ENCODE results near the gene SPATA31D1.
"Not testable (repeated sequence)": the region's sequence is repeated elsewhere in the genome, so short reads cannot be mapped to it uniquely, and the experiment has no call there.

SPATA31D1 gene

GRCh38 chr9:81988472-81988871 is at the start of gene SPATA31D1:
TSS of gene SPATA31D1 (plus strand) at chr9:81988772. CDS start at chr9:81988819, 47 bp downstream.
- DNase-seq, result not testable (repeated sequence)

- DNase-seq, result not testable (repeated sequence)
These were observed 45.2 kb upstream of the SPATA31D1 start, which contains the start of gene SPATA31D3 for GRCh38 chr9:81943393-81943792. TSS of gene SPATA31D3 (plus strand) at chr9:81943500. CDS start at chr9:81943586, 86 bp downstream.

- DNase-seq, result not testable (repeated sequence)
These were observed 39.9 kb upstream of the SPATA31D1 start for GRCh38 chr9:81948650-81949049.

- DNase-seq, result no peak
These were observed 35.5 kb upstream of the SPATA31D1 start for GRCh38 chr9:81953096-81953495.

GRCh38 chr9:81955625-81956024 is 32.9 kb upstream of the SPATA31D1 start:
- DNase-seq, result no peak

GRCh38 chr9:81964218-81965171 is 24.1 kb upstream of the SPATA31D1 start:
- DNase-seq, result no peak

- no peak for DNase-seq
These were observed 20.5 kb upstream of the SPATA31D1 start for GRCh38 chr9:81968026-81968425.

- no peak for DNase-seq
These were observed 18.6 kb upstream of the SPATA31D1 start for GRCh38 chr9:81969971-81970370.

GRCh38 chr9:81971727-81972126 is 16.8 kb upstream of the SPATA31D1 start:
- DNase-seq, result no peak

GRCh38 chr9:81974764-81975163 is 13.8 kb upstream of the SPATA31D1 start:
- no peak for DNase-seq

GRCh38 chr9:81976351-81976750 is 12.2 kb upstream of the SPATA31D1 start:
- no peak for DNase-seq

- no peak for DNase-seq
These were observed 9.4 kb upstream of the SPATA31D1 start for GRCh38 chr9:81979196-81979595.

- no peak for DNase-seq
These were observed 8.0 kb upstream of the SPATA31D1 start for GRCh38 chr9:81980568-81980967.

- no peak for DNase-seq
These were observed 6.7 kb upstream of the SPATA31D1 start for GRCh38 chr9:81981883-81982282.

- no peak for DNase-seq
These were observed 3.6 kb upstream of the SPATA31D1 start for GRCh38 chr9:81984928-81985327.

- no peak for DNase-seq
These were observed 2.5 kb upstream of the SPATA31D1 start for GRCh38 chr9:81986051-81986450.

- no peak for DNase-seq
These were observed 1.1 kb downstream of the SPATA31D1 start for GRCh38 chr9:81989700-81990099.

GRCh38 chr9:81993656-81994055 is 5.1 kb downstream of the SPATA31D1 start:
- DNase-seq, result no peak

GRCh38 chr9:81999806-82000205 is 11.2 kb downstream of the SPATA31D1 start:
- DNase-seq, result no peak

GRCh38 chr9:82010711-82011110 is 22.1 kb downstream of the SPATA31D1 start:
- no peak for DNase-seq

- DNase-seq, result no peak
These were observed 22.6 kb downstream of the SPATA31D1 start for GRCh38 chr9:82011133-82011532.

- DNase-seq, result no peak
These were observed 23.7 kb downstream of the SPATA31D1 start for GRCh38 chr9:82012276-82012675.

- no peak for DNase-seq
These were observed 31.8 kb downstream of the SPATA31D1 start for GRCh38 chr9:82020331-82020730.

GRCh38 chr9:82021198-82021597 is 32.6 kb downstream of the SPATA31D1 start:
- DNase-seq, result no peak
